Measurements from ENCODE around the gene DNAH14. TPM values are rescaled to one million over a fixed set of nuclear protein-coding genes. Genes with fewer than 3 reads are reported as not detected.

Gene DNAH14
- total and polyA plus RNA-seq, 2 experiments from 2014 or later: 55.3 to 80.2 TPM

- Histone ChIP-seq H3K4me2 (no peak overlapping the region), H4K20me1 (replicated peaks; ENCODE audit: insufficient read depth) (no peaks in the 10 kb centered on the region), H3K79me2 (replicated peaks; ENCODE audit: insufficient read depth) (no peaks in the 10 kb centered on the region), H2AFZ (no peak overlapping the region), H3K4me3 (no peak overlapping the region), H3K36me3 (ENCODE audit: insufficient read depth) (no peaks in the 10 kb centered on the region), H3K27ac (ENCODE audit: low read depth) (no peak overlapping the region), H3K4me1 (ENCODE audit: insufficient read depth) (peaks cover 12% of the 10 kb centered on the region), H3F3A (replicated peaks; ENCODE audit: low read depth) (no peaks in the 10 kb centered on the region), H3K27me3 (ENCODE audit: insufficient read depth) (no peaks in the 10 kb centered on the region), H3K9me2 (ENCODE audit: insufficient read depth) (no peaks in the 10 kb centered on the region)
- Mint-ChIP-seq H3K4me3 (no peak overlapping the region), H3K27ac (no peak overlapping the region), H3K4me1 (peaks cover 26% of the 10 kb centered on the region), H3K9me3 (no peaks in the 10 kb centered on the region), H3K27me3 (ENCODE audit: insufficient read depth, low read depth, poor library complexity) (peaks cover 13% of the 10 kb centered on the region), H3K36me3 (ENCODE audit: low read depth) (no peaks in the 10 kb centered on the region)
- ATAC-seq: no peak
- no peak for DNase-seq (ENCODE audit: low spot score)
- TF ChIP-seq EZH2 (IDR thresholded peaks at IDR 0.05; ENCODE audit: low read depth, unreplicated experiment): no peak
- TF ChIP-seq, protein P1, sequence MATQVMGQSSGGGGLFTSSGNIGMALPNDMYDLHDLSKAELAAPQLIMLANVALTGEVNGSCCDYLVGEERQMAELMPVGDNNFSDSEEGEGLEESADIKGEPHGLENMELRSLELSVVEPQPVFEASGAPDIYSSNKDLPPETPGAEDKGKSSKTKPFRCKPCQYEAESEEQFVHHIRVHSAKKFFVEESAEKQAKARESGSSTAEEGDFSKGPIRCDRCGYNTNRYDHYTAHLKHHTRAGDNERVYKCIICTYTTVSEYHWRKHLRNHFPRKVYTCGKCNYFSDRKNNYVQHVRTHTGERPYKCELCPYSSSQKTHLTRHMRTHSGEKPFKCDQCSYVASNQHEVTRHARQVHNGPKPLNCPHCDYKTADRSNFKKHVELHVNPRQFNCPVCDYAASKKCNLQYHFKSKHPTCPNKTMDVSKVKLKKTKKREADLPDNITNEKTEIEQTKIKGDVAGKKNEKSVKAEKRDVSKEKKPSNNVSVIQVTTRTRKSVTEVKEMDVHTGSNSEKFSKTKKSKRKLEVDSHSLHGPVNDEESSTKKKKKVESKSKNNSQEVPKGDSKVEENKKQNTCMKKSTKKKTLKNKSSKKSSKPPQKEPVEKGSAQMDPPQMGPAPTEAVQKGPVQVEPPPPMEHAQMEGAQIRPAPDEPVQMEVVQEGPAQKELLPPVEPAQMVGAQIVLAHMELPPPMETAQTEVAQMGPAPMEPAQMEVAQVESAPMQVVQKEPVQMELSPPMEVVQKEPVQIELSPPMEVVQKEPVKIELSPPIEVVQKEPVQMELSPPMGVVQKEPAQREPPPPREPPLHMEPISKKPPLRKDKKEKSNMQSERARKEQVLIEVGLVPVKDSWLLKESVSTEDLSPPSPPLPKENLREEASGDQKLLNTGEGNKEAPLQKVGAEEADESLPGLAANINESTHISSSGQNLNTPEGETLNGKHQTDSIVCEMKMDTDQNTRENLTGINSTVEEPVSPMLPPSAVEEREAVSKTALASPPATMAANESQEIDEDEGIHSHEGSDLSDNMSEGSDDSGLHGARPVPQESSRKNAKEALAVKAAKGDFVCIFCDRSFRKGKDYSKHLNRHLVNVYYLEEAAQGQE (IDR thresholded peaks at IDR 0.05; ENCODE audit: unreplicated experiment): no peak
- TF ChIP-seq ETS1 (IDR thresholded peaks at IDR 0.05): no peak
- TF ChIP-seq JUNB (IDR thresholded peaks at IDR 0.05; ENCODE audit: unreplicated experiment): no peak
- TF ChIP-seq STAT1 (IDR thresholded peaks at IDR 0.05; ENCODE audit: unreplicated experiment): no peak
- TF ChIP-seq CTCF (conservative IDR thresholded peaks at IDR 0.05; ENCODE audit: low read depth in 2 of 2): no peak
These were observed 512.6 kb downstream of the DNAH14 start for GRCh38 chr1:225442123-225442505.

DNA sequence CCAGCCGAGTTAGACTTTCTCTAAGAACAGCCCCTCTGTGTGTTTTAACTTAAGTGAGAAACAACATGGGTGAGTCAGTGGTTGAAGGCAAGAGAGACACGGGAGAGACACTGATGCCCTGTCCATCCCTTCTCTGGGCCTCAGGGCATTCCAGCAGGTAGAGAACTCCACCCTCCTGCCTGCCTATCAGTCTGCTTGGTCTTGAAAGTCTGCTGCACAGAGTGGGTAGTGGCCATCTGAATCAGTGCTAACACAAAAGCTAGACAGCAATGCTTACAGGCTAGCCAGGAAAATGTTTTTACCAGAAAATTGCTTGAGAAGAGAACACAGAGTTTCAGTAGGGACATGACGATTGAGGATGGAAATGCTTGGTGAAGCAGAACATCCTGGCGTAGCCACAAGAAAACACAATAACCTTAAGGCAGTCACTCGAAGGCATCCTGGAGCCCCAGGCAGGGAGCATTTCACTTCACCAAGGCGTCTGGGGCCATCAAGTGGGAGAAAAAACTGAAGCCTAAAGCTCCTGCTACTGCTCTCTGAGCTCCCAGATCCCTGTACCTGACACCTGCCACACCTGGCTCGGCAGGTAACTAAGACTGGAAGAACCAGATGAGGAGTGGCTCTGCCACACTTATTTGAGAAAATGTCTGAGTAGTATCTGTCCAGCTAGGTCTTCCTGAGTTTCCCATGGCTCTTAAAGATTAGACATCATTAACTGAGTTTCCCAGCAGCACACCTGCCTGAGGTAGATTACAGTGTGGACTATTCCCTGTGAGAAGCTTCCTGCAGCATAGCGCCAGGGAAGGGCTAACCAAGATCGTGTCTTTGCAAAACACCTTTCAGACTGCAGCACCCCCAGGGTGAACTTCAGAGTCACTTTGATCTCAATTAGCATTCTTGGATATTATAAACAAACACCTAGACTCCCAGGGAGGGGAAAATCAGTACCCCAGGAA is 516.4 kb downstream of the DNAH14 start:
- Histone ChIP-seq H3K27ac (ENCODE audit: low read depth) (no peak overlapping the region), H2AFZ (peak overlapping the region; percentile 87), H3K9me2 (ENCODE audit: insufficient read depth) (no peaks in the 10 kb centered on the region), H3K79me2 (replicated peaks; ENCODE audit: insufficient read depth) (no peaks in the 10 kb centered on the region), H3F3A (replicated peaks; ENCODE audit: low read depth) (no peaks in the 10 kb centered on the region), H3K4me2 (peak overlapping the region; percentile 43; the same call in 1 of the 2 replicates), H4K20me1 (replicated peaks; ENCODE audit: insufficient read depth) (no peaks in the 10 kb centered on the region), H3K36me3 (ENCODE audit: insufficient read depth) (no peaks in the 10 kb centered on the region), H3K4me3 (no peak overlapping the region), H3K27me3 (ENCODE audit: insufficient read depth) (no peaks in the 10 kb centered on the region), H3K4me1 (ENCODE audit: insufficient read depth) (peaks cover 13% of the 10 kb centered on the region)
- ATAC-seq: peak; percentile 16; the same call in 1 of the 3 replicates
- Mint-ChIP-seq H3K36me3 (ENCODE audit: low read depth) (no peaks in the 10 kb centered on the region), H3K4me1 (peaks cover 32% of the 10 kb centered on the region), H3K27ac (no peak overlapping the region), H3K9me3 (no peaks in the 10 kb centered on the region), H3K4me3 (no peak overlapping the region), H3K27me3 (ENCODE audit: insufficient read depth, low read depth, poor library complexity) (peaks cover 17% of the 10 kb centered on the region)
- no peak for DNase-seq (ENCODE audit: low spot score)
- TF ChIP-seq EZH2phosphoT487 (IDR thresholded peaks at IDR 0.05; ENCODE audit: unreplicated experiment): no peak
- TF ChIP-seq POLR2AphosphoS5 (IDR thresholded peaks at IDR 0.05; ENCODE audit: low read depth): no peak
- no peak for TF ChIP-seq STAT1 (IDR thresholded peaks at IDR 0.05; ENCODE audit: unreplicated experiment)
- TF ChIP-seq, protein P1 (IDR thresholded peaks at IDR 0.05; ENCODE audit: unreplicated experiment): no peak
- no peak for TF ChIP-seq ZNF114 (CRISPR knock-in tag; IDR thresholded peaks at IDR 0.05)
- no peak for TF ChIP-seq CREB1 (CRISPR knock-in tag; IDR thresholded peaks at IDR 0.05; ENCODE audit: low read depth)
- TF ChIP-seq NANOG (IDR thresholded peaks at IDR 0.05; ENCODE audit: borderline replicate concordance): no peak

All from GM23338 (cell line).